Nephron progenitor cell (in vitro differentiated cells): ENCODE measurements around the gene RAPH1.

Source experiments
- DNase-seq: peaks from one replicate; pipeline ENCODE4 v3.0.0; 2021
- H3K27ac Mint-ChIP-seq: 2 replicates; pipeline ENCODE4 v1.8.0; 2021; ENCODE audit warnings: mild to moderate bottlenecking, moderate library complexity, mixed read lengths
- H3K27me3 Mint-ChIP-seq: 2 replicates; pipeline ENCODE4 v1.8.0; 2021; ENCODE audit warnings: mild to moderate bottlenecking, low read depth, mixed read lengths; ENCODE audit not compliant: poor library complexity
- H3K36me3 Mint-ChIP-seq: 2 replicates; pipeline ENCODE4 v1.8.0; 2021; ENCODE audit warnings: low read depth, mixed read lengths
- H3K4me1 Mint-ChIP-seq: 2 replicates; pipeline ENCODE4 v1.8.0; 2021; ENCODE audit warnings: mixed read lengths
- H3K4me3 Mint-ChIP-seq: 2 replicates; pipeline ENCODE4 v1.8.0; 2021; ENCODE audit warnings: mild to moderate bottlenecking, moderate library complexity, mixed read lengths
- H3K9me3 Mint-ChIP-seq: 2 replicates; pipeline ENCODE4 v1.8.0; 2021; ENCODE audit warnings: mild to moderate bottlenecking, moderate library complexity, mixed read lengths
- TF ChIP-seq, protein P1 (sequence below): fragments of 200-600 bp; sonication (generic); IDR thresholded peaks from 2 replicates; pipeline ENCODE4 v1.5.0; 2021; ENCODE audit warnings: antibody characterized with exemption

The RAPH1 gene

DNA sequence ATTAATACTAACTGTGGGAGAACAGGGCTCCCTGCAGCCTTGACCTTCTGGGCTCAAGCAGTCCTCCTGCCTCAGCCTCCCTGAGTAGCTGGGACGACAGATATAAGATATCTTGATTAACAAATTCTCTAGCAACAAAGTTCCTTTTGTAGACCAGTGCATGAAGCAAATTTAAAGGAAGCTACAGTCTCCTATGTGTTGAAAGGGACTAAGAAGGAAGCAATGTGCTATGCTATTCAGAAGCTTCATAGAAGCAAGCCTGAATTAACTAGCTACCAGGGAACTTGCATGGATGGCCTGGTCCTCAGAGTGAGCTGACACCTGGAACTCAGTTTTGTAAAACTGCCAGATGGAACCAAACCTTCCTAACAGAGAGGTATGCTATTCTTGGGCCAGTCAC lies 33.2 kb downstream of the RAPH1 start:
- TF ChIP-seq, protein P1, sequence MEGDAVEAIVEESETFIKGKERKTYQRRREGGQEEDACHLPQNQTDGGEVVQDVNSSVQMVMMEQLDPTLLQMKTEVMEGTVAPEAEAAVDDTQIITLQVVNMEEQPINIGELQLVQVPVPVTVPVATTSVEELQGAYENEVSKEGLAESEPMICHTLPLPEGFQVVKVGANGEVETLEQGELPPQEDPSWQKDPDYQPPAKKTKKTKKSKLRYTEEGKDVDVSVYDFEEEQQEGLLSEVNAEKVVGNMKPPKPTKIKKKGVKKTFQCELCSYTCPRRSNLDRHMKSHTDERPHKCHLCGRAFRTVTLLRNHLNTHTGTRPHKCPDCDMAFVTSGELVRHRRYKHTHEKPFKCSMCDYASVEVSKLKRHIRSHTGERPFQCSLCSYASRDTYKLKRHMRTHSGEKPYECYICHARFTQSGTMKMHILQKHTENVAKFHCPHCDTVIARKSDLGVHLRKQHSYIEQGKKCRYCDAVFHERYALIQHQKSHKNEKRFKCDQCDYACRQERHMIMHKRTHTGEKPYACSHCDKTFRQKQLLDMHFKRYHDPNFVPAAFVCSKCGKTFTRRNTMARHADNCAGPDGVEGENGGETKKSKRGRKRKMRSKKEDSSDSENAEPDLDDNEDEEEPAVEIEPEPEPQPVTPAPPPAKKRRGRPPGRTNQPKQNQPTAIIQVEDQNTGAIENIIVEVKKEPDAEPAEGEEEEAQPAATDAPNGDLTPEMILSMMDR: no peak
- Mint-ChIP-seq H3K4me3 (no peak overlapping the region), H3K27ac (no peak overlapping the region), H3K9me3 (peaks cover 38% of the 10 kb centered on the region), H3K27me3 (no peaks in the 10 kb centered on the region), H3K36me3 (peaks cover 62% of the 10 kb centered on the region), H3K4me1 (no peaks in the 10 kb centered on the region)
- DNase-seq: no peak

DNA sequence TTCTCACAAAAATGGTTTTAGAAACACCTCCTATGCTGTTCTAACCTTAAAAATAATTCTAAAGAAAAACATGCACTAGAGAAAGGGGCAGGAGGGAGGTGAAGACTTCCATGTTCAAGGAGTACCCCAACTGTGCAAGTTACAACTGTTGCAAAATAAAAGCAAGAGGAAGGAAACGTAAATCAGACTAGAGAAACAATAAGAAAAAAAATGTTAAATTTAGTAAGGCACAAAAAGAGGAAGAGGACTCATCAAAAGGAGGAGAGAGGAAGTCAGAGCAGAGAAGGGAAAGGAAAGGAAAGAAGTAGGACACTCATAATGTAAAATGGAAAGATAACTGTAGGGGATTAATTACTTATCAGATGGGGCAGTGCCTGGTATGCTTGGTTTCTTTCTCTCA lies 34.1 kb downstream of the RAPH1 start:
- H3K9me3 Mint-ChIP-seq: peaks cover 34% of the 10 kb centered on the region
- peaks cover 58% of the 10 kb centered on the region for H3K36me3 Mint-ChIP-seq
- no peaks in the 10 kb centered on the region for H3K27me3 Mint-ChIP-seq
- TF ChIP-seq, protein P1: no peak
- H3K27ac Mint-ChIP-seq: no peak overlapping the region
- DNase-seq: no peak
- H3K4me1 Mint-ChIP-seq: no peaks in the 10 kb centered on the region
- H3K4me3 Mint-ChIP-seq: no peak overlapping the region

DNA sequence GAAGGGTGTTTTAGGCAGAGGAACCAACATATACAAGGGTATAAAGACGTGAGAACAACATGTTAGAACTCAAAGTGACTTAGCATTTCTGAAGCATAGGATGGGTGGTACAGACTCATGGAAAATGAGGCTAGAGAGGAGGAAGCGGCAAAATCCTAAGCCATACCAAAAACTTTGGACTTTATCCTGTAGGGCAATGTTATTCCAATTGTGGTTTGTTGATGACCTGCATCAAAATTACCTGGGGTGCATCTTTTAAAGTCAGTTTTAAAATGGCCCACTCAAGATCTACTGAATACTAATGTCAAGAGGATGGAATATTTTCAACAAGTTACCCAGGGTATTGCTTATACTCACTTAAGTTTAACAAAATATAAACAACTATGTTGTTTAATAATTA lies 34.8 kb downstream of the RAPH1 start:
- Mint-ChIP-seq H3K27me3 (no peaks in the 10 kb centered on the region), H3K9me3 (peaks cover 27% of the 10 kb centered on the region), H3K4me1 (no peaks in the 10 kb centered on the region), H3K36me3 (peaks cover 58% of the 10 kb centered on the region), H3K27ac (no peak overlapping the region), H3K4me3 (no peak overlapping the region)
- TF ChIP-seq, protein P1: no peak
- no peak for DNase-seq

GRCh38 chr2:203498161-203498560 lies 36.9 kb downstream of the RAPH1 start:
- TF ChIP-seq, protein P1: no peak
- DNase-seq: no peak
- no peak overlapping the region for H3K27ac Mint-ChIP-seq
- H3K36me3 Mint-ChIP-seq: peaks cover 53% of the 10 kb centered on the region
- H3K9me3 Mint-ChIP-seq: peaks cover 9% of the 10 kb centered on the region
- H3K4me1 Mint-ChIP-seq: peaks cover 4% of the 10 kb centered on the region
- no peak overlapping the region for H3K4me3 Mint-ChIP-seq
- H3K27me3 Mint-ChIP-seq: no peaks in the 10 kb centered on the region

GRCh38 chr2:203492965-203493364 lies 42.1 kb downstream of the RAPH1 start:
- TF ChIP-seq, protein P1: no peak

DNA sequence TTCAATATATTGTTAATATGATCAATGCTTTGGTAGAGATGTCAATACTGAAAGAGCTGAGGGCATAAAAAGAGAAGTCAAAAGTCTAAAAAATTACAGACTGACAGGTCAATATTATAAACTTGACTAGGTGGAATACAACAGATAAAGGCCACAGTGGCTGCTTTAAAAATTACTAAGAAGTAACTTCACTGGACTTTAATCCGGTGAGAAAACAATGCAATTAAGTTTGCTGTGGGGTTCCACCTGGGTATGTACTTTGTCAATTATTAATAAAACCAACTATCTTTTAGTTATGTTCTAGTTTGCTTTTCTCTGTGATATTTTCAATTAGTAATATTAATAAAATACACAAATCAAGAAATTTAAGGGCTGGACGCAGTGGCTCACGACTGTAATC lies 44.7 kb downstream of the RAPH1 start:
- Mint-ChIP-seq H3K27me3 (no peaks in the 10 kb centered on the region), H3K36me3 (peaks cover 67% of the 10 kb centered on the region), H3K9me3 (no peaks in the 10 kb centered on the region), H3K4me1 (peaks cover 21% of the 10 kb centered on the region), H3K27ac (no peak overlapping the region), H3K4me3 (no peak overlapping the region)
- TF ChIP-seq, protein P1: no peak
- no peak for DNase-seq

More at GRCh38 chr2:203492965-203493364, 42.1 kb downstream of the RAPH1 start:
- Mint-ChIP-seq H3K27me3 (no peaks in the 10 kb centered on the region), H3K4me3 (no peak overlapping the region), H3K36me3 (peaks cover 50% of the 10 kb centered on the region), H3K4me1 (peaks cover 21% of the 10 kb centered on the region), H3K9me3 (no peaks in the 10 kb centered on the region), H3K27ac (peak overlapping the region; percentile 58)
- DNase-seq: no peak
